ENCODE results near the gene ENKUR.

Gene ENKUR

DNA sequence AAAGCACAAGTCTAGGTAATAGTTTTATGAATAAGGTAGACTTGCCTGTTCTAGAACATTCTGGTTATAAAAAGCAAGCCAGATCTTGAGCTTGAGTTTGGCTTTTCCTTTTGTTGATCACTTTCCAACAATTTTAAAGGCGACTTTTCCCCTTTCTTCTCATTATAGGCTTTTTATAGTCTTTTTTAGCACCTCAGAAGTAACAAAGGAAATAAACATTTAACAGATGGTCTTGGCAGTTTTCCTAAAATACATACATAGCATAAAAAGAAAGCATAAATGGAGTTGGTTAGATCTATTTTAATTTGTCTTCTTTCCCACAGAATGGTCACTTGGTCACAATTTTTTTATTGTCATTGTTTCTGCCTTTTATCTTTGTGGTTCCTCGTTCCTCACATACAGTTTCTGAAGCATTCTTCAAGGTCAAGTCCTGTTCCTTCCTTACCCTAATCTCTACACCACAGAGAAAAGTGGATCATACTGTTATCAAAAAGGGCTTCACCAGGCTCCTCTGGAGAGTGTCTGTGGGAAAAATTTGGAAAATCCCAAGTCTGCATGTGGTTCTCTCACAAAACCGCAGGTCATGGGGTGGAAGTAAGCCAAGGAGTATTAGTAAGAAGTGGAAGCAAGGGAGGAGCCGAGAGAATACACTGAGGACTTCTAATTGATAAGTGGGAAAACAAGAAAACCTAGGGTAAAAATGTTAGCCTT is 31.8 kb upstream of the ENKUR start:
- no peak for DNase-seq (ENCODE audit: low spot score)
- TF ChIP-seq, protein P1, sequence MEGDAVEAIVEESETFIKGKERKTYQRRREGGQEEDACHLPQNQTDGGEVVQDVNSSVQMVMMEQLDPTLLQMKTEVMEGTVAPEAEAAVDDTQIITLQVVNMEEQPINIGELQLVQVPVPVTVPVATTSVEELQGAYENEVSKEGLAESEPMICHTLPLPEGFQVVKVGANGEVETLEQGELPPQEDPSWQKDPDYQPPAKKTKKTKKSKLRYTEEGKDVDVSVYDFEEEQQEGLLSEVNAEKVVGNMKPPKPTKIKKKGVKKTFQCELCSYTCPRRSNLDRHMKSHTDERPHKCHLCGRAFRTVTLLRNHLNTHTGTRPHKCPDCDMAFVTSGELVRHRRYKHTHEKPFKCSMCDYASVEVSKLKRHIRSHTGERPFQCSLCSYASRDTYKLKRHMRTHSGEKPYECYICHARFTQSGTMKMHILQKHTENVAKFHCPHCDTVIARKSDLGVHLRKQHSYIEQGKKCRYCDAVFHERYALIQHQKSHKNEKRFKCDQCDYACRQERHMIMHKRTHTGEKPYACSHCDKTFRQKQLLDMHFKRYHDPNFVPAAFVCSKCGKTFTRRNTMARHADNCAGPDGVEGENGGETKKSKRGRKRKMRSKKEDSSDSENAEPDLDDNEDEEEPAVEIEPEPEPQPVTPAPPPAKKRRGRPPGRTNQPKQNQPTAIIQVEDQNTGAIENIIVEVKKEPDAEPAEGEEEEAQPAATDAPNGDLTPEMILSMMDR (IDR thresholded peaks at IDR 0.05; ENCODE audit: borderline replicate concordance, control extremely low read depth, extremely low read depth, insufficient read depth, missing control alignments) = no peak
- in situ Hi-C loops (cut with MboI; ENCODE audit: low sequenced_read_pairs, unreplicated experiment) = no loop called here

DNA sequence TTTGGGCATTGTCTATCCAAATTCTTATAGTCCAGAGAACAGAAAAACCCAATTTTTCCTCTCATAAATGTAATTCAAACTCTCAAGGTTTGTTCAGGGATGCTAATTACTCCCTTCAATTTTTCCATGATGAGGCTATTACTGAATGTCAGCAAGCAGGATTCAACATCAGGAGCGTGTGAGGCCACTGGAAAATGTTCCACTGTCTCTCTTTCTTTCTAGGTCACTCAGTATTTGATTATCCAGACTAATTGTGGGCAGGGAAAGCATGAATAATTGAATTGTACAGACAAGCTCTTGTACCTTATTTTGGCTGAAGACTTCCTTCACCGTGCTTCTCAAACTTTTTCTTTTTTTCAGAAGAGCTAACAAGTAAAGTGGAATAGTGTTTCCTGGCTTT is 31.1 kb upstream of the ENKUR start:
- no peak for DNase-seq (ENCODE audit: low spot score)
- TF ChIP-seq, protein P1 (IDR thresholded peaks at IDR 0.05; ENCODE audit: borderline replicate concordance, control extremely low read depth, extremely low read depth, insufficient read depth, missing control alignments) = no peak
- in situ Hi-C loops (cut with MboI; ENCODE audit: low sequenced_read_pairs, unreplicated experiment) = no loop called here

DNA sequence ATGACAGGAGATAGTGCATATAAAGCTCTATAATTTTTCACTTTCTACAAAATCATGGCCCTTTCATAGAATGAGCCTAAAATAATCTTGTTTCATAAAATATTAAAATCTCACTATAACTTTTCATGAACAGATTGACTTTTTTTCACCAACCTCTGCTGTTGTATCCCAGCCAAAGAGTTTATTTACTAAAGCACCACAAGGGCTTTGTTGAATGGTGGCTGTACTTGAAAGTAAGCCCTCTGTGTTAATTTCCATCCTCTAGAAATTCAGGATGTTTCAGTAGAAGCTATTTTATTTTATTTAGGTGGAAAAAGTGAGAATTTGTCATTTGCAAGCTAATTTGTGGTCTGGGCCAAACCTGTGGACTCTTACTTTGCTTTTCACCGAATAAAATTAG is 30.7 kb upstream of the ENKUR start:
- in situ Hi-C loops (cut with MboI; ENCODE audit: low sequenced_read_pairs, unreplicated experiment) = no loop called here
- DNase-seq (ENCODE audit: low spot score) = no peak
- TF ChIP-seq, protein P1 (IDR thresholded peaks at IDR 0.05; ENCODE audit: borderline replicate concordance, control extremely low read depth, extremely low read depth, insufficient read depth, missing control alignments) = no peak

DNA sequence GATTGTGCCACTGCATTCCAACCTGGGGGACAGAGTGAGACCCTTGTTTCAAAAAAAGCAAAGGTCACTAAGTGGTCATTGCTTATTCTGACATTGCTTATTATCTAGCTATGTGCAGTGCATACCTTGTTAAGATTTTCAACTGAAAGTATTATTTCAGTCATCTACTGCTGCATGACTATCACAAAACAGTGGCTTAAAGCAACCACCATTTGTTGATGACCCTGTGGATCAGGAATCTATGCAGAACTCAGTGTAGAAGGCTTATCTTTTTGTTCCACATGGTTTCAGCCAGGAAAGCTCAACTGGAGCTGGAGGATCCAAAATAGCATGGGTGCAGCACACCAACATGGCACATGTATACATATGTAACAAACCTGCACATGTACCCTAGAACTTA is 23.6 kb upstream of the ENKUR start:
- no peak for DNase-seq (ENCODE audit: low spot score)
- in situ Hi-C loops (cut with MboI; ENCODE audit: low sequenced_read_pairs, unreplicated experiment) = no loop called here
- TF ChIP-seq, protein P1 (IDR thresholded peaks at IDR 0.05; ENCODE audit: borderline replicate concordance, control extremely low read depth, extremely low read depth, insufficient read depth, missing control alignments) = no peak

DNA sequence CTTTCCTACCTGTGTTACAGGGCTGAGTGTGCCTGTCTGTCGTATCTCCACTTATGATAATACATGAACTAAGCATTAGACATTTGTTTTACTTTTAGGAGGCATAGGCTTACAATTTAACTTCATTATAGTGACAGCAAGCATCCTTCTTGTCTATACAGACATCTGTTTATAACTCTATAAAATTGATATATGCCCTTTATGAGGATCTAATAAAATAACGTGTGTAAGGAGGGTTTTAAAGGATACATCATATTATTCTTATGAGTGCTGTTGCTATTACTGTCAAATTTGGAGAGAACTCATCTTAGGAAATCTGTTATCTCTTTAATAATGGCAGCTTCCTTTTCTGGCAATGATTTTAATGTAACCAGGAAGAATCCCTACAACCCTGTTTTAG is 22.4 kb upstream of the ENKUR start:
- in situ Hi-C loops (cut with MboI; ENCODE audit: low sequenced_read_pairs, unreplicated experiment) = no loop called here
- TF ChIP-seq, protein P1 (IDR thresholded peaks at IDR 0.05; ENCODE audit: borderline replicate concordance, control extremely low read depth, extremely low read depth, insufficient read depth, missing control alignments) = no peak
- DNase-seq (ENCODE audit: low spot score) = no peak

DNA sequence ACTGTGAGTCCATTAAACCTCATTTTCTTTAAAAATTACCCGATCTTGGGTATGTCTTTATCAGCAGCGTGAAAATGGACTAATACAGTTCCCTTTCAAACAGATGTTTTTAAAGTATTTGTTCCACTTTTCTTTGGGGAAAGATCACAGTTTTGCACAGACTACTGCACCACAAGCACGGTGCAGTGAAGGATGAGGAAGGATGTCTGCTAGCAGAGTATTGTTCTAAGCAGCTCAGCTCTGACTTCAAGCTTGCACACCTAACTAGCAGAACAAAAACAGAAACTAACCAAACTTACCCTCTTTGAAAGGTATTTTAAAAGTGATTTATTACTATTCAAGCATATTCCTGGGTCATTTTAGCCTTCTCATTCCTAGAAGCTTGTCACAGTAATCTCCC is 20.4 kb upstream of the ENKUR start:
- no peak for DNase-seq (ENCODE audit: low spot score)
- in situ Hi-C loops (cut with MboI; ENCODE audit: low sequenced_read_pairs, unreplicated experiment) = no loop called here
- TF ChIP-seq, protein P1 (IDR thresholded peaks at IDR 0.05; ENCODE audit: borderline replicate concordance, control extremely low read depth, extremely low read depth, insufficient read depth, missing control alignments) = no peak
